NB4 (cell line): ENCODE results near the gene IQCE.

Source experiments
- DNase-seq: peaks from one replicate; pipeline ENCODE4 v3.0.0; 2010; ENCODE audit warnings: low read depth
- H3K4me3 ChIP-seq: one replicate; pipeline ENCODE4 v1.5.1; 2011; ENCODE audit warnings: mild to moderate bottlenecking, low read depth, low read length, moderate library complexity
- MYC ChIP-seq: IDR thresholded peaks from 2 replicates; pipeline ENCODE4 v1.6.1; 2011; ENCODE audit warnings: low read depth, low read length
- POLR2A ChIP-seq: IDR thresholded peaks from 2 replicates; pipeline ENCODE4 v1.6.1; 2011; ENCODE audit warnings: mild to moderate bottlenecking; ENCODE audit not compliant: insufficient read length; ENCODE audit errors: extremely low read depth
- TF ChIP-seq, protein P1 (sequence below): IDR thresholded peaks from one replicate; pipeline ENCODE4 v1.5.1; 2012; ENCODE audit warnings: low read depth, low read length
- TF ChIP-seq, protein P2 (sequence below): IDR thresholded peaks from 2 replicates; pipeline ENCODE4 v1.6.1; 2011; ENCODE audit warnings: low read depth, low read length

IQCE gene

DNA sequence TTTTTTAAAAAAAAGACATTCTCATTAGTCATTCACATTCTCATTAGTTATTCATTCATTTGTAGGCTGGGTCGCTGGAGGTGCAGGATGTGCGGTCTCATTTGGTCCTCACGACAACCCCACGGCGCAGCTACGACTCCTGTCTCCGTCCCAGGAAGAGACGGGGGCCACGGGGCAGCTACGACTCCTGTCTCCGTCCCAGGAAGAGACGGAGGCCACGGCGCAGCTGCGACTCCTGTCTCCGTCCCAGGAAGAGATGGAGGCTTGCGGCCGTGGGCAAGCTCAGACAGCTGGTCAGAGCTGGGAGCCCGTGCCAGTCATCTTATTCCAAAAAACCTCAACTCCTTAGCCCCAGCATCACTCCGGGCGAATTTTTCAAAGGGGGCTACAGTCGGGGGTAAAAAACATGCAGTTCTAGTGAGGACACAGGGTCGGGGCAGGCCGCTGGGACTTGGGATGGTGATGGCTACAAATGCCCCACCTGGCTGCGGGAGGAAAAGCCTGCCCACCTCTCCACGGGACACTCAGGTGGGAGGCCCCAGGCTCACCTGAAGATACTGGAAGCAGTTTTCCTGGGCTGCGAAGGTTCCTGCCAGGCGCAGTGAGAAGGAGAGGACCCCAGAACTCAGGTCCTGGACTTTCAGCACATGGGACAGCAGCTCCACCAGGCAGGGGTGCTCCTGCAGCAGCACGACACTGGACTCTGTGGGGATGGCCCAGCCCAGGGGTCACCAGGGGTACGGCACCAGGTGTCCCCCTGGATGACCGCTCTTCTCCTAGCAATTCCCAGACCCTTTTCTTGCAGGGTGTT, 11.8 kb upstream of the IQCE start:
- H3K4me3 ChIP-seq = no peak overlapping the region
- no peak for DNase-seq
- TF ChIP-seq, protein P1, sequence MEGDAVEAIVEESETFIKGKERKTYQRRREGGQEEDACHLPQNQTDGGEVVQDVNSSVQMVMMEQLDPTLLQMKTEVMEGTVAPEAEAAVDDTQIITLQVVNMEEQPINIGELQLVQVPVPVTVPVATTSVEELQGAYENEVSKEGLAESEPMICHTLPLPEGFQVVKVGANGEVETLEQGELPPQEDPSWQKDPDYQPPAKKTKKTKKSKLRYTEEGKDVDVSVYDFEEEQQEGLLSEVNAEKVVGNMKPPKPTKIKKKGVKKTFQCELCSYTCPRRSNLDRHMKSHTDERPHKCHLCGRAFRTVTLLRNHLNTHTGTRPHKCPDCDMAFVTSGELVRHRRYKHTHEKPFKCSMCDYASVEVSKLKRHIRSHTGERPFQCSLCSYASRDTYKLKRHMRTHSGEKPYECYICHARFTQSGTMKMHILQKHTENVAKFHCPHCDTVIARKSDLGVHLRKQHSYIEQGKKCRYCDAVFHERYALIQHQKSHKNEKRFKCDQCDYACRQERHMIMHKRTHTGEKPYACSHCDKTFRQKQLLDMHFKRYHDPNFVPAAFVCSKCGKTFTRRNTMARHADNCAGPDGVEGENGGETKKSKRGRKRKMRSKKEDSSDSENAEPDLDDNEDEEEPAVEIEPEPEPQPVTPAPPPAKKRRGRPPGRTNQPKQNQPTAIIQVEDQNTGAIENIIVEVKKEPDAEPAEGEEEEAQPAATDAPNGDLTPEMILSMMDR = no peak
- TF ChIP-seq MYC (no peak), POLR2A (no peak)
- TF ChIP-seq, protein P2, sequence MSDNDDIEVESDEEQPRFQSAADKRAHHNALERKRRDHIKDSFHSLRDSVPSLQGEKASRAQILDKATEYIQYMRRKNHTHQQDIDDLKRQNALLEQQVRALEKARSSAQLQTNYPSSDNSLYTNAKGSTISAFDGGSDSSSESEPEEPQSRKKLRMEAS = no peak

DNA sequence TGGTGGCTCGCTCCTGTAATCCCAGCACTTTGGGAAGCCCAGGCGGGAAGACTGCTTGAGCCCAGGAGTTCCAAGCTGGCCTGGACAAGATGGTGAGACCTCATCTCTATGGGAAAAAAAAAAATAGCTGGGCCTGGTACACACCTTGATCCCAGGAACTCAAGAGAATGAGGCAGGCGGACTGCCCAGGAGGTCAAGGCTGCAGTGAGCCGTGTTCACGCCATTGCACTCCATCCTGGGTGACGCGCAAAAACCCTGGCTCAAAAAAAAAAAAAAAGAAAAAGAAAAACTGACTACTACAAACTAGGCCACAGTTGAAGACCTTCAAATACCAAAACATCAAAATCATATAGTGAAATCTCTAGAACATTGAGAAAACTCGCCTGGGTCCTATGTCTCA, 7.4 kb upstream of the IQCE start:
- no peak overlapping the region for H3K4me3 ChIP-seq
- no peak for TF ChIP-seq POLR2A
- TF ChIP-seq, protein P2 = no peak
- no peak for TF ChIP-seq MYC
- TF ChIP-seq, protein P1 = no peak
- DNase-seq = no peak

DNA sequence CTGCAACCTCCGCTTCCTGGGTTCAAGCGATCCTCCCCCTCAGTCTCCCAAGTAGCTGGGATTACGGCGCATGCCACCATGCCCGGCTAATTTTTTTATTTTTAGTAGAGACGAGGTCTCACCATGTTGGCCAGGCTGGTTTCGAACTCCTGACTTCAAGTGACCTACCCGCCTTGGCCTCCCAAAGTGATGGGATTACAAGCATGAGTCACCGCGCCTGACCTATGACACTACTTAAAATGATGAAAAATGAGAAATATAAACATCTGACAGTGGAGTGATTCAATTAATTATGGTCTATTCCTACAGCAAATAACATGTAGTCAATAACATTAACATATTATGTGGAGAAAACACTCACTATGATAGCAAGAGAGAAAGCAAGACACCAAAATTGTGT, 5.7 kb upstream of the IQCE start:
- TF ChIP-seq, protein P2 = no peak
- no peak for TF ChIP-seq MYC
- DNase-seq = no peak
- no peak overlapping the region for H3K4me3 ChIP-seq

DNA sequence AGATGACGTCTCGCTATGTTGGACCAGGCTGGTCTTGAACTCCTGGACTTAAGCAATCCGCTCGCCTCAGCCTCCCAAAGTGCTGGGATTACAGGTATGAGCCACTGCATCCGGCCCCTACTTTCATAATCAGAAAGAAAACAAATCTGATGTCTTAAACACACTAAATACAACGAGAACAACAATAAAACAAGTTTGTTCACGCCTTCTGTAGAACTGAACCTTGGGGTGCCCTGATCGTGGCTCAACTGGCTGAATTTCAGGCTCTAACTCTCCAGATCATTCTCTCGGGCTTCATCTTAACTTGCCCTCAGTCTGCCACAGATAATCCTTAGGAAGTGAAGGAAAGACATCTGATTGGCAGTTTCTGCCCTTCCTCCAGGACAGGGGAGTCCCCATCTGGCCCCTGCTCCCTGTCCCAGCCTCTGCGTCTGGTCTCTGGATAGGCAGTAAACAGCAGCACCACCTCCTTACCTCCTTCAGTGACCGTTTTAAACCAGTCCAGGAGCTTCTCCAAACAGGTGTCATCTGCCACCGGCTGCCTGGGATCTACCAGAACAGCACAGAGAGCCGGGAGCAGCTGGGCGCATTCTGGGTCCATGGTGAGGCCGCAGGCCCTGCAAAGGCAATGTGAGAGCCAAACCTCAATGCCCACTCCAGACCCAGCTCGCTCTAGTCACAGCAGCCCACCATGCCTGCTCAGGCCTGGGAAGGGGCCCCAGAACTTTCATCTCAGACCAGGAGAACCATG, 4.8 kb upstream of the IQCE start:
- TF ChIP-seq MYC (no peak), POLR2A (no peak)
- TF ChIP-seq, protein P1 = no peak
- TF ChIP-seq, protein P2 = no peak
- no peak for DNase-seq
- peak overlapping the region; percentile 85 for H3K4me3 ChIP-seq

DNA sequence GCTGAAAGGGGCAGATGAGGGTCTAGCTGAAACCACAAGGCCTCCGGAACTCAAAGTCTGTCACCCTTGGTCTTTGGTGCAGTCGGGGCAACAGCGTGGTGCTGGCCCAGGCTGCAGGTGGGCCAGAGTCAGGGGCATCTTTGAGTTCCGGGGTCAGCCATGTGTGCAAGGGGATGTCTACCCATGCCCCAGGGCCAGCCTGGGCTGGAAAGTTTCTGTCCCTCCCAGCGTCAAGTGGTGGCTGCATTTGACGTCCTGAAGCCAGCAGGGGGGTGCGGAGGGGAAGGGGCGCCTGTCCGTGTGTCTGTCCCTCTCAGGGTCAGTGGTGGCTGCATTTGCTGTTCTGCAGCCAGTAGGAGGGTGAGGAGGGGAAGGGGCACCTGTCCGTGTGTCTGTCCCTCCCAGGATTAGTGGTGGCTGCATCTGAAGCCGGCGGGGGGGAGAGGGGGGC, 4.1 kb upstream of the IQCE start:
- DNase-seq = peak; percentile 57
- peak overlapping the region; percentile 85 for H3K4me3 ChIP-seq
- TF ChIP-seq MYC (no peak; the same call in 1 of the 2 replicates), POLR2A (no peak)
- TF ChIP-seq, protein P1 = peak; percentile 11
- TF ChIP-seq, protein P2 = no peak; the same call in 1 of the 2 replicates

DNA sequence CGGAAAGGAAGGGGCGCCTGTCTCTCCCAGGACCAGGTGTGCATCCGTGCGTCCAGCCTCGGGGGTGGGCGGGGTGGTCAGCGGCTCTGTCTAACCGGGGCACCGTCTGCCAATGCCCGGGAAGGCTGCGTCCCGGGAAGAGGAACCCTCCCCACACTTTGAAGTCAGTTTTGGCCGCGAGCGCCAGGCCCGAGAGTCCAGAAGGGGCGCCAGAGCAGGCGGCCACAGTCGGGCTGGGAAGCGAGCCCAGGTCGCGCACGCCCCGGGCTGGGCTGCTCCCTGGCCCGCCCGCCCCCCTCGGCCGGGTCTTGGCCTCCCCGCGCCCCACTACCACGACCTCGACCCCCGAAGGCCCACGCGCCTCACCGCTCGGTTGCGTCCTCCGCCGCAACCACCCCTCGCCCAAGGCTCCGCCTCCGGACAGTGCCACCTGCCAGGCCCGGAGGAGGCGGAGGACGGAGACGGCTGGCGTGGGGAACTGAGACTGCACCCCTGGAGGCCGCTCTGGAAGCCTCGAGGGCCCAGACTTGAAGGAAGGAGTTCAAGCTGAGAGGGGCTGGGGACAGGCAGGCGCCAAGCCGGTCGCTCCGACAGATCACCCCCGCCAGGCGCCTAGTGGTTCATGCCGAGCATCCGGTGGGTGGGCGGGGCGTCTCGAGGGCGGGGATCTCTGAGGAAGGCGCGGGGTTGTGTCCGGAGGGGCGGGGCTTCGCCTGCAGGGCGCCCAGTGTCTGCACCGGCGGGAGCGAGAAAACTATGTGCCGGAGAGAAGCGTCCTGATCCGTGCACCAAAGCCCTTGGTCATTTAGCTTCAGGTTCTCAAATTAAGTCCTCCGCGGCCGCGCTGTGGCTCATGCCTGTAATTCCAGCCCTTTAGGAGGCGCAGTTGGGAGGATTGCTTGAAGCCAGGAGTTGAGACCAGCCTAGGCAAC, 3.4 kb upstream of the IQCE start, which contains the start of gene BRAT1:
Gene BRAT1 (minus strand): TSS at position 404 of the 932 bp plus-strand sequence. CDS start 1,093 bp downstream, outside the sequence.
- TF ChIP-seq, protein P1 = peak; percentile 35
- TF ChIP-seq POLR2A (peak; percentile 96), MYC (peak; percentile 67)
- TF ChIP-seq, protein P2 = peak; percentile 54
- DNase-seq = peak; percentile 99
- H3K4me3 ChIP-seq = peak within 1 kb of the TSS; percentile 85
